Suppressor macrophage (primary cell): Measurements from ENCODE around the gene WIZ.

Source experiments
- DNase-seq, 4 experiments: peaks; one replicate each; pipeline ENCODE4 v3.0.0-alpha.2; 2020 to 2022

The WIZ gene

GRCh38 chr19:15373644-15374043 is 76.1 kb downstream of the WIZ start:
- DNase-seq = no peak

DNA sequence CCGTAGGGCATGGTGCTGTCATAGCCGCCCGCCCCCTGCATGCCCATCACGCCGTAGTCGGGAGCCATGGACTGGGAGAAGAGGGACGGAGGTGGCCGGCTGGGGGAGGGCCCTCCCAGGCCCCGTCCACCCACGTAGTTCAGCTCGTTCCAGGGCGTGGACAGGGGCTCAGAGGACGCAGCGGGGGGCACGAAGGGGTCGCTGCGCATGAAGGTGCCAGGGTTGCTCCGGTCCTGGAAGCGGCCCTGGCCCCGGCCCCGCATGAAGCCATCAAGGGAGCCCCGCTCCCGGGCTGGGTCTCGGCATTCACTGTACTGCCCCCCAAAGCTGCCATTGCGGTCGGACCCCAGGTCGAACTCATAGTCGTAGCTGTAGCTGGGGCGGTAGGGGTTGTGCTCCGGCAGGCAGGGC is 76.9 kb downstream of the WIZ start:
- DNase-seq = peak in 1 of 4 experiments; percentile 1

- no peak for DNase-seq
Measured at GRCh38 chr19:15372470-15372869, 77.3 kb downstream of the WIZ start.

GRCh38 chr19:15371786-15372380 is 77.9 kb downstream of the WIZ start:
- DNase-seq = no peak

- DNase-seq = no peak
Measured at GRCh38 chr19:15371119-15371518, 78.6 kb downstream of the WIZ start.
